ENCODE results near the gene SHISA5. TPM values are rescaled to one million over a fixed set of nuclear protein-coding genes. Genes with fewer than 3 reads are reported as not detected.
"Not testable (repeated sequence)": the region's sequence is repeated elsewhere in the genome, so short reads cannot be mapped to it uniquely, and the experiment has no call there.

Gene SHISA5
- total RNA-seq, 6 experiments from 2014 or later = 76.3 to 118 (median 101) TPM

DNA sequence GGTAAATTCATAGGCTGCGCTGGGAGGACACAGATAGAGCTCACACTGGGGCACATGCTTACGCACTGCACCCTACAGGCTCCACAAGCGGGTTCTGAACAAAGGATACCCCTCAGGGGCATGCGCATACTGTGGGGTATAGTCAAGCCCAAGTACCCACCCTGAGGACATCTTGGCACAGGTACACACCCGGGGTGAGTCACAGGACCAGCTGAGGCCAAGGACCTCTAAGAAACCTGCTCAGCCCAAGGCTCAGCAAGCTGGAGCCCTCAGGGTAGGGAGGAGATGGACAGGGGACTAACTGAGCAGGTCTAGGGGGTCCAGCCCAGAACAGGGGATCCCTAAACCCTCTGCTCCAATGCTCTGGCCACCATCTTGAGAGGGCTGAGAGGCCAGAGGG, 3.3 kb downstream of the SHISA5 start:
- Histone ChIP-seq H3K27me3 (no peaks in the 10 kb centered on the region), H3K9me3 (no peaks in the 10 kb centered on the region), H3K27ac (no peak overlapping the region), H3K4me1 (peaks cover 0 to 10% (median 2%) of the 10 kb centered on the region in 4 donors), H3K4me3 (no peak overlapping the region), H3K36me3 (peaks cover 0 to 2% (median 0%) of the 10 kb centered on the region in 4 donors)
- no CpG with 5 or more reads among the region's 5 CpGs for WGBS (ENCODE audit: insufficient coverage, low coverage, low lambda C conversion rate, missing lambda C conversion rate)
- ATAC-seq = no peak
- intact Hi-C loops (cut with DNase I) = loop anchor here in 1 of 2 donors (5.0 kb wide), 1 partner anchor 33 kb away; a partner anchor contains a TSS
- DNase-seq = no peak
- TF ChIP-seq, protein P1, sequence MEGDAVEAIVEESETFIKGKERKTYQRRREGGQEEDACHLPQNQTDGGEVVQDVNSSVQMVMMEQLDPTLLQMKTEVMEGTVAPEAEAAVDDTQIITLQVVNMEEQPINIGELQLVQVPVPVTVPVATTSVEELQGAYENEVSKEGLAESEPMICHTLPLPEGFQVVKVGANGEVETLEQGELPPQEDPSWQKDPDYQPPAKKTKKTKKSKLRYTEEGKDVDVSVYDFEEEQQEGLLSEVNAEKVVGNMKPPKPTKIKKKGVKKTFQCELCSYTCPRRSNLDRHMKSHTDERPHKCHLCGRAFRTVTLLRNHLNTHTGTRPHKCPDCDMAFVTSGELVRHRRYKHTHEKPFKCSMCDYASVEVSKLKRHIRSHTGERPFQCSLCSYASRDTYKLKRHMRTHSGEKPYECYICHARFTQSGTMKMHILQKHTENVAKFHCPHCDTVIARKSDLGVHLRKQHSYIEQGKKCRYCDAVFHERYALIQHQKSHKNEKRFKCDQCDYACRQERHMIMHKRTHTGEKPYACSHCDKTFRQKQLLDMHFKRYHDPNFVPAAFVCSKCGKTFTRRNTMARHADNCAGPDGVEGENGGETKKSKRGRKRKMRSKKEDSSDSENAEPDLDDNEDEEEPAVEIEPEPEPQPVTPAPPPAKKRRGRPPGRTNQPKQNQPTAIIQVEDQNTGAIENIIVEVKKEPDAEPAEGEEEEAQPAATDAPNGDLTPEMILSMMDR (IDR thresholded peaks at IDR 0.05) = no peak
- no peak for TF ChIP-seq POLR2A (IDR thresholded peaks at IDR 0.05)

DNA sequence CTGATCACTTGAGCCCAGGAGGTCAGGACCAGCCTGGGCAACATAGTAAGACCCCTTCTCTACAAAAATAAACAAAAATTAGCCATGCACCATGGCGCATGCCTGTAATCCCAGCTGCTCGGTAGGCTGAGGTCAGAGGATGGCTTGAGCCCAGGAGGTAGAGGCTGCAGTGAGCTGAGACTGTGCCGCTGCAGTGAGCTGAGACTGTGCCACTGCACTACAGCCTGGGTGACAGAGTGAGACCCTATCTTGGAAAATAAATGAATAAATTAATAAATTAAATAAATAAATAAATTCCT, 10.8 kb downstream of the SHISA5 start:
- WGBS (ENCODE audit: insufficient coverage, low coverage, low lambda C conversion rate, missing lambda C conversion rate) = 95% methylated on average over 3 of the region's 3 CpGs
- intact Hi-C loops (cut with DNase I) = no loop called here
- Histone ChIP-seq H3K4me1 (no peaks in the 10 kb centered on the region), H3K4me3 (no peak overlapping the region), H3K27ac (no peak overlapping the region), H3K9me3 (no peaks in the 10 kb centered on the region), H3K36me3 (peaks cover 0 to 2% (median 0%) of the 10 kb centered on the region in 4 donors), H3K27me3 (no peaks in the 10 kb centered on the region)
- TF ChIP-seq, protein P1 (IDR thresholded peaks at IDR 0.05) = no peak
- no peak for TF ChIP-seq POLR2A (IDR thresholded peaks at IDR 0.05)
- no peak for ATAC-seq
- no peak for DNase-seq

DNA sequence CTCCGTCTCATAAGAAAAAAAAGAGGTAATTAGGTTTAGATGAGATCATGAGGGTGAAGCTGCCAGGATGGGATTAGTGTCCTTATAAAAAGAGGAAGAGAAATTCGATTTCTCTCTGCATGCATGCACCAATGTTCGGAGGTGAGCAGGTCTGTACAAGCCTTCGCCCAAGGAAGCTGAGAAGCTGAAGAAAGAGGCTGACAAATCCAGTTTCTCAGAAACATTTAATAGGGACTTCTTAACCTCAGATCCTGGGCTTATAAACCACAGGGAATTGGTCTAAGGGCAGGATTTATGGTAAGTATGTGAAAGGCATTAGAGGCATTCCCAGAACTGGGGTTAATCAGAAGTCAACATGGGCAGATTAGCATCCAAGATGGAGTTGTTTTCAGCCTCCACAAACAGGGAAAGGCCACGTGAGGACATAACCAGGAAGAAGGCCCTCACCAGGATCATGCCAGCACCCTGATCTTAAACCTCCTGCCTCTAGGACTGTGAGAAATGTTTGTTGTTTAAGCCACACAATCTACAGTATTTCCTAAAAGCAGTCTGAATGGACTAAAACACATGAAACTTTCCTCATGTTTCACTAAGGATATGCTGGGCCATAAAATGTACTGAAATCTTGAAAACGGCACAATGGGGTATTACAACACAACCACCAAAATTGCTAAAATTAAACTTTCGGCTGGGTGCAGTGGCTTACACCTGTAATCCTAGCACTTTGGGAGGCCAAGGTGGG, 11.3 kb downstream of the SHISA5 start:
- Histone ChIP-seq H3K27ac (no peak overlapping the region), H3K36me3 (peaks cover 0 to 2% (median 0%) of the 10 kb centered on the region in 4 donors), H3K4me3 (no peak overlapping the region), H3K9me3 (no peaks in the 10 kb centered on the region), H3K4me1 (no peaks in the 10 kb centered on the region), H3K27me3 (no peaks in the 10 kb centered on the region)
- 60% methylated on average over 6 of the region's 7 CpGs for WGBS (ENCODE audit: insufficient coverage, low coverage, low lambda C conversion rate, missing lambda C conversion rate)
- TF ChIP-seq POLR2A (IDR thresholded peaks at IDR 0.05) = no peak
- TF ChIP-seq, protein P1 (IDR thresholded peaks at IDR 0.05) = no peak
- intact Hi-C loops (cut with DNase I) = no loop called here
- ATAC-seq = no peak
- no peak for DNase-seq

DNA sequence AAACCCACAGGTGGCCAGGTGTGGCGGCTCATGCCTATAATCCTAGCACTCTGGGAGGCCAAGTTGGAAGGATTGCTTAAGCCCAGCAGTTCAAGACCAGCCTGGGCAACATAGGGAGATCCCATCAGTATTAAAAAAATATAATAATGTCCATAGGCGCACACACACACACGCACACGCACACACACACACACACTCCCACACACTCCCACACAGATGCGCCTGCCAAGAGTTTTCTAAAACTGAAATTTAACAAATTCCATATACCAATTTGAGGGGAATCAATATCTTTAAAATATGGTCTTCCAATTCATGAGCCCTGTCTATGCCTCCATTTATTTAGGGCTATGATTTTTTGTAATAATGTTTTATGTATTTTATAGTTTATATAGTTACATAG, 17.0 kb downstream of the SHISA5 start:
- intact Hi-C loops (cut with DNase I) = no loop called here
- Histone ChIP-seq H3K4me1 (no peaks in the 10 kb centered on the region), H3K4me3 (no peak overlapping the region), H3K27me3 (no peaks in the 10 kb centered on the region), H3K27ac (no peak overlapping the region), H3K9me3 (no peaks in the 10 kb centered on the region), H3K36me3 (no peaks in the 10 kb centered on the region)
- ATAC-seq (no peak), DNase-seq (no peak)
- WGBS (ENCODE audit: insufficient coverage, low coverage, low lambda C conversion rate, missing lambda C conversion rate) = 71% methylated on average over 1 of the region's 5 CpGs
- TF ChIP-seq, protein P1 (IDR thresholded peaks at IDR 0.05) = no peak
- no peak for TF ChIP-seq POLR2A (IDR thresholded peaks at IDR 0.05)

DNA sequence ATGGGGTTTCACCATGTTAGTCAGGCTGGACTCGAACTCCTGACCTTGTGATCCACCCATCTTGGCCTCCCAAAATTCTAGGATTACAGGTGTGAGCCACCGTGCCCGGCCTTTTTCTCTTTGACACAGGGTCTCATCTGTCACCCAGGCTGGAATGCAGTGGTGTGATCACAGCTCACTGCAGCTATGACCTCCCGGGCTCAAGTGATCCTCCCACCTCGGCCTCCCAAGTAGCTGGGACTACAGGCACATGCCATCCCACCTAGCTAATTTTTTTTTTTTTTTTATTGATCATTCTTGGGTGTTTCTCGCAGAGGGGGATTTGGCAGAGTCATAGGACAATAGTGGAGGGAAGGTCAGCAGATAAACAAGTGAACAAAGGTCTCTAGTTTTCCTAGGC, 21.2 kb downstream of the SHISA5 start:
- intact Hi-C loops (cut with DNase I) = not testable (repeated sequence)
- WGBS (ENCODE audit: insufficient coverage, low coverage, low lambda C conversion rate, missing lambda C conversion rate) = 84% methylated on average over 5 of the region's 6 CpGs

DNA sequence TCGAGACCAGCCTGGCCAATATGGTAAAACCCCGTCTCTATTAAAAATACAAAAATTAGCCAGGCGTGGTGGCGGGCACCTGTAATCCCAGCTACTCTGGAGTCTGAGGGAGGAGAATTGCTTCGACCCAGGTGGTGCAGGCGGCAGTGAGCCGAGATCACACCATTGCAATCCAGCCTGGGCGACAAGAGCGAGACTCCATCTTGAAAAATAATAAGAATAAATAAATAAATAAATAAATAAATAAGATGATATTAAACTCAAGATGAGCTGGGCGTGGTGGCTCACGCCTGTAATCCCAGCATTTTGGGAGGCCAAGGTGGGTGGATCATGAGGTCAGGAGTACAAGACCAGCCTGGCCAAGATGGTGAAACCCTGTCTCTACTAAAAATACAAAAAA, 23.1 kb downstream of the SHISA5 start:
- H3K27ac ChIP-seq; H3K9me3 ChIP-seq; H3K4me1 ChIP-seq; ATAC-seq; intact Hi-C loops (cut with DNase I); H3K27me3 ChIP-seq; H3K4me3 ChIP-seq; DNase-seq; H3K36me3 ChIP-seq: not testable (repeated sequence)
- 95% methylated on average over 9 of the region's 11 CpGs for WGBS (ENCODE audit: insufficient coverage, low coverage, low lambda C conversion rate, missing lambda C conversion rate)

More for the DNA sequence above, 21.2 kb downstream of the SHISA5 start:
- not testable (repeated sequence) for H3K36me3 ChIP-seq, DNase-seq, H3K4me3 ChIP-seq, H3K27ac ChIP-seq, ATAC-seq, H3K27me3 ChIP-seq, H3K9me3 ChIP-seq, H3K4me1 ChIP-seq

Measured in right lobe of liver (tissue), 6 donors.